ENCODE measurements around the gene CYBRD1. TPM values are rescaled to one million over a fixed set of nuclear protein-coding genes. Genes with fewer than 3 reads are reported as not detected.

CYBRD1 gene
- total and polyA plus RNA-seq, 2 donors (not counting 1 experiment from before 2014, with no cell fraction given) = 227 to 250 TPM

DNA sequence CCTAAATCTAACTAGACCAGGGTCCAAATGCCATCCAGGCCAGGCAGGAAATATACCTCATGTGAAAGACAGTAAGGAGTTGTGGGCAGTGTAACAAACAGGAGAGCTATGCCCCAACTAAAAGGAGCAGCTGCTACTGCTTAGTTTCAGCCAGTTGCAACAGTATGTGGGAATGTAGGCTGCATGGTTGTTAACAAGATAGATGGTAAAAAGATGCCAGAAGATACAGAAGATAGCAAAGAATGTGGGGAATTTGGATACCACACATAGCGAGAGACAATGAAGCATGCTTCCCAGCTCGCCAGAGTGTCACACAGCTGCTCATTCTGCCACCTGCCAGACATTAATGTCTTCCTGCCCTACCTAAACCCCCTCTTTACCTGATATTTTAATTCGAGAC, 39.4 kb upstream of the CYBRD1 start:
- TF ChIP-seq, protein P1, sequence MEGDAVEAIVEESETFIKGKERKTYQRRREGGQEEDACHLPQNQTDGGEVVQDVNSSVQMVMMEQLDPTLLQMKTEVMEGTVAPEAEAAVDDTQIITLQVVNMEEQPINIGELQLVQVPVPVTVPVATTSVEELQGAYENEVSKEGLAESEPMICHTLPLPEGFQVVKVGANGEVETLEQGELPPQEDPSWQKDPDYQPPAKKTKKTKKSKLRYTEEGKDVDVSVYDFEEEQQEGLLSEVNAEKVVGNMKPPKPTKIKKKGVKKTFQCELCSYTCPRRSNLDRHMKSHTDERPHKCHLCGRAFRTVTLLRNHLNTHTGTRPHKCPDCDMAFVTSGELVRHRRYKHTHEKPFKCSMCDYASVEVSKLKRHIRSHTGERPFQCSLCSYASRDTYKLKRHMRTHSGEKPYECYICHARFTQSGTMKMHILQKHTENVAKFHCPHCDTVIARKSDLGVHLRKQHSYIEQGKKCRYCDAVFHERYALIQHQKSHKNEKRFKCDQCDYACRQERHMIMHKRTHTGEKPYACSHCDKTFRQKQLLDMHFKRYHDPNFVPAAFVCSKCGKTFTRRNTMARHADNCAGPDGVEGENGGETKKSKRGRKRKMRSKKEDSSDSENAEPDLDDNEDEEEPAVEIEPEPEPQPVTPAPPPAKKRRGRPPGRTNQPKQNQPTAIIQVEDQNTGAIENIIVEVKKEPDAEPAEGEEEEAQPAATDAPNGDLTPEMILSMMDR (conservative IDR thresholded peaks at IDR 0.05 in 1 of 2, IDR thresholded peaks at IDR 0.05 in 1 of 2; ENCODE audit: low read depth in 1 of 2, low read length in 2 of 2) = no peak
- no peak for TF ChIP-seq EZH2 (IDR thresholded peaks at IDR 0.05; ENCODE audit: low read length, missing control alignments)
- H2AFZ ChIP-seq (ENCODE audit: low read length) = no peak overlapping the region
- no peak overlapping the region for H3K4me3 ChIP-seq (replicated peaks in 1 of 4; ENCODE audit: control extremely low read depth in 1 of 4, insufficient read depth in 1 of 4, low read depth in 3 of 4, low read length in 4 of 4)
- H4K20me1 ChIP-seq (ENCODE audit: control insufficient read depth, extremely low read depth, insufficient read depth, low read length) = no peaks in the 10 kb centered on the region
- H3K27me3 ChIP-seq (ENCODE audit: control insufficient read depth, insufficient read depth, low read length) = no peaks in the 10 kb centered on the region
- H3K79me2 ChIP-seq (ENCODE audit: control insufficient read depth, insufficient read depth, low read length) = no peaks in the 10 kb centered on the region
- H3K36me3 ChIP-seq (ENCODE audit: control insufficient read depth, insufficient read depth, low read length) = no peaks in the 10 kb centered on the region
- H3K27ac ChIP-seq (ENCODE audit: insufficient read depth, low read length) = no peak overlapping the region
- no peaks in the 10 kb centered on the region for H3K9me3 ChIP-seq (ENCODE audit: control insufficient read depth, insufficient read depth, low read depth, low read length)
- DNase-seq (ENCODE audit: low read depth in 2 of 2) = peak in 1 of 2 donors; percentile 70
- H3K4me1 ChIP-seq (ENCODE audit: control insufficient read depth, extremely low read depth, insufficient read depth, low read length) = no peaks in the 10 kb centered on the region
- no peak overlapping the region for H3K9ac ChIP-seq (ENCODE audit: insufficient read depth, low read length)
- no peak overlapping the region for H3K4me2 ChIP-seq (ENCODE audit: extremely low read depth, insufficient read depth, low read length)

DNA sequence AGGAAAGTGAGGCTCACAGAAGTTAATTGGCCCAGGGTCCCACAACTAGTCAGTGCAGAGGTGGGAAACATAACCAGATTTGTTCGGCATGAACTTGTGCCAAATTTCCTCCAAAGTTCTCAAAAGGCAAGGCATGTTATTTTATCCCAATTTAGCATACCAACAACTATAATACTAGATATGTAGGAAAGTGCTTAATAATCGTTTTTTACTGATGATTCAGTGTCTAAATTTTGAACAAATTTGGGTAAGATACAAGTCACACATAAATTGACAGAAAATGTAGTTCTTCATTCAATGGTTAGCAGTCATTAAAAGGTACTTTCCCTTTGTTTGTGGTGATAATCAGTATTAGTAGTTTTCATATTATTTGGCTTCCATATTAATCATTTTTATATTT, 38.5 kb upstream of the CYBRD1 start:
- Histone ChIP-seq H3K36me3 (ENCODE audit: control insufficient read depth, insufficient read depth, low read length) (no peaks in the 10 kb centered on the region), H3K27me3 (ENCODE audit: control insufficient read depth, insufficient read depth, low read length) (no peaks in the 10 kb centered on the region), H3K79me2 (ENCODE audit: control insufficient read depth, insufficient read depth, low read length) (no peaks in the 10 kb centered on the region), H3K4me1 (ENCODE audit: control insufficient read depth, extremely low read depth, insufficient read depth, low read length) (no peaks in the 10 kb centered on the region), H3K4me3 (replicated peaks in 1 of 4; ENCODE audit: control extremely low read depth in 1 of 4, insufficient read depth in 1 of 4, low read depth in 3 of 4, low read length in 4 of 4) (no peak overlapping the region), H3K9ac (ENCODE audit: insufficient read depth, low read length) (no peak overlapping the region), H4K20me1 (ENCODE audit: control insufficient read depth, extremely low read depth, insufficient read depth, low read length) (no peaks in the 10 kb centered on the region), H3K4me2 (ENCODE audit: extremely low read depth, insufficient read depth, low read length) (no peak overlapping the region), H3K9me3 (ENCODE audit: control insufficient read depth, insufficient read depth, low read depth, low read length) (no peaks in the 10 kb centered on the region), H3K27ac (ENCODE audit: insufficient read depth, low read length) (no peak overlapping the region), H2AFZ (ENCODE audit: low read length) (no peak overlapping the region)
- TF ChIP-seq, protein P1 (conservative IDR thresholded peaks at IDR 0.05 in 1 of 2, IDR thresholded peaks at IDR 0.05 in 1 of 2; ENCODE audit: low read depth in 1 of 2, low read length in 2 of 2) = no peak
- TF ChIP-seq EZH2 (IDR thresholded peaks at IDR 0.05; ENCODE audit: low read length, missing control alignments) = no peak
- no peak for DNase-seq (ENCODE audit: low read depth in 2 of 2)

DNA sequence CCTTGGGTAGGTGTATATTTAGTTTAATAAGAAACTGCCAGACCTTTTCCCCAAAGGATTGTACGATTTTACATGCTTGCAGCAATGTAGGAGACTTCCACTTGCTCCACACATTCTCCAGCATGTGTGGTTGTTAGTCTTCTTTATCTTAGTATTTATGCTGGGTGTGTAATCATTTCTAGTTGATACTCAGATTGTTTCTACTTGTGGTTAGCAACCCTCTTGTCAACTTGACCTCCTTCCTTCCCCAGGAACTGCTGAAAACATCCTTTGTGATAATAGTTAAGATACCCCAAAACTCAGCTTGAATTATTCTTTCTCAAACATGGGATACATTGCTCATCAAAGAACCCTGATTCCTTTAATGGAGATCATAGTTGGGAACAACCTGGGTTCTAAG, 37.2 kb upstream of the CYBRD1 start:
- H3K4me2 ChIP-seq (ENCODE audit: extremely low read depth, insufficient read depth, low read length) = no peak overlapping the region
- no peaks in the 10 kb centered on the region for H4K20me1 ChIP-seq (ENCODE audit: control insufficient read depth, extremely low read depth, insufficient read depth, low read length)
- H3K9me3 ChIP-seq (ENCODE audit: control insufficient read depth, insufficient read depth, low read depth, low read length) = no peaks in the 10 kb centered on the region
- peak in 1 of 2 donors; percentile 9 for DNase-seq (ENCODE audit: low read depth in 2 of 2)
- H3K27ac ChIP-seq (ENCODE audit: insufficient read depth, low read length) = no peak overlapping the region
- no peaks in the 10 kb centered on the region for H3K79me2 ChIP-seq (ENCODE audit: control insufficient read depth, insufficient read depth, low read length)
- H3K27me3 ChIP-seq (ENCODE audit: control insufficient read depth, insufficient read depth, low read length) = no peaks in the 10 kb centered on the region
- no peaks in the 10 kb centered on the region for H3K4me1 ChIP-seq (ENCODE audit: control insufficient read depth, extremely low read depth, insufficient read depth, low read length)
- no peak overlapping the region for H3K9ac ChIP-seq (ENCODE audit: insufficient read depth, low read length)
- no peak for TF ChIP-seq EZH2 (IDR thresholded peaks at IDR 0.05; ENCODE audit: low read length, missing control alignments)
- no peak overlapping the region for H3K4me3 ChIP-seq (replicated peaks in 1 of 4; ENCODE audit: control extremely low read depth in 1 of 4, insufficient read depth in 1 of 4, low read depth in 3 of 4, low read length in 4 of 4)
- H2AFZ ChIP-seq (ENCODE audit: low read length) = no peak overlapping the region
- H3K36me3 ChIP-seq (ENCODE audit: control insufficient read depth, insufficient read depth, low read length) = no peaks in the 10 kb centered on the region
